NB4 (cell line): ENCODE results near the gene PRODH2.

Experiments used
- MYC ChIP-seq: IDR thresholded peaks from 2 replicates; pipeline ENCODE4 v1.6.1; 2011; ENCODE audit warnings: low read depth, low read length
- POLR2A ChIP-seq: IDR thresholded peaks from 2 replicates; pipeline ENCODE4 v1.6.1; 2011; ENCODE audit warnings: mild to moderate bottlenecking; ENCODE audit not compliant: insufficient read length; ENCODE audit errors: extremely low read depth
- TF ChIP-seq, protein P1 (sequence below): IDR thresholded peaks from one replicate; pipeline ENCODE4 v1.5.1; 2012; ENCODE audit warnings: low read depth, low read length
- TF ChIP-seq, protein P2 (sequence below): IDR thresholded peaks from 2 replicates; pipeline ENCODE4 v1.6.1; 2011; ENCODE audit warnings: low read depth, low read length

DNA sequence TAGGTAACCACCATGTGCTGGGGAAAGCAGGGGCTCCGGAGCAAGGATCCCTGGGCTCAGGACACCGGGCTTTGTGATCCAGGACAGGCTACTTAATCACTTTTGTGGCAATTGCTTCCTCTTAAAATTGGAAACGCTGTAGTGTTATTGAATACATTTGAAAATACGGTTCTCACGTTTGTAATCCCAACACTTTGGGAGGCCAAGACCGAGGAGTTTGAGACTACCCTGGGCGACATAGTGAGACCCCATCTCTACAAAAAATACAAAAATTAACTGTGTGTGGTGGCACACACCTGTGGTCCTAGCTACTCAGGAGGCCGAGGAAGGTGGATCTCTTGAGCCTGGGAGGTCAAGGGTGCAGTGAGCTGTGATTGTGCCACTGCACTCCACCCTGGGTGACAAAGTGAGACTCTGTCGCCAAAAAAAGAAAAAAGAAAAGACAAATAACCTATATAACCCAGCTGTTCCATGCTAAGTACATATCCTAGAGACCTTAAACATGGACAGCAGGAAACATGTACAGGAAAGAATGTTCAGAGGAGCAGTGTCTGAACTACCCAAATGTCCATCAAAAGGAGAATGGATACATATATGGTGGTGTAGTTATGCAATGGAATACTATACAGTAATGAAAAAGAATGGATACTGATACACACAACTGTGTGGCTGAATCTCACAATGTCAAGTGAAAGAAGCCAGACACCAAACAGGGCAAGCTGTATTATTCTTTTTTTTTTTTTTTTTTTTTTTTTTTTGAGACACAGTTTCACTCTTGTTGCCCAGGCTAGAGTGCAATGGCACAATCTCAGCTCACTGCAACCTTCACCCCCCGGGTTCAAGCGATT, 622 bp upstream of the PRODH2 start:
- TF ChIP-seq, protein P1, sequence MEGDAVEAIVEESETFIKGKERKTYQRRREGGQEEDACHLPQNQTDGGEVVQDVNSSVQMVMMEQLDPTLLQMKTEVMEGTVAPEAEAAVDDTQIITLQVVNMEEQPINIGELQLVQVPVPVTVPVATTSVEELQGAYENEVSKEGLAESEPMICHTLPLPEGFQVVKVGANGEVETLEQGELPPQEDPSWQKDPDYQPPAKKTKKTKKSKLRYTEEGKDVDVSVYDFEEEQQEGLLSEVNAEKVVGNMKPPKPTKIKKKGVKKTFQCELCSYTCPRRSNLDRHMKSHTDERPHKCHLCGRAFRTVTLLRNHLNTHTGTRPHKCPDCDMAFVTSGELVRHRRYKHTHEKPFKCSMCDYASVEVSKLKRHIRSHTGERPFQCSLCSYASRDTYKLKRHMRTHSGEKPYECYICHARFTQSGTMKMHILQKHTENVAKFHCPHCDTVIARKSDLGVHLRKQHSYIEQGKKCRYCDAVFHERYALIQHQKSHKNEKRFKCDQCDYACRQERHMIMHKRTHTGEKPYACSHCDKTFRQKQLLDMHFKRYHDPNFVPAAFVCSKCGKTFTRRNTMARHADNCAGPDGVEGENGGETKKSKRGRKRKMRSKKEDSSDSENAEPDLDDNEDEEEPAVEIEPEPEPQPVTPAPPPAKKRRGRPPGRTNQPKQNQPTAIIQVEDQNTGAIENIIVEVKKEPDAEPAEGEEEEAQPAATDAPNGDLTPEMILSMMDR = no peak
- TF ChIP-seq POLR2A = no peak
- TF ChIP-seq, protein P2, sequence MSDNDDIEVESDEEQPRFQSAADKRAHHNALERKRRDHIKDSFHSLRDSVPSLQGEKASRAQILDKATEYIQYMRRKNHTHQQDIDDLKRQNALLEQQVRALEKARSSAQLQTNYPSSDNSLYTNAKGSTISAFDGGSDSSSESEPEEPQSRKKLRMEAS = no peak
- no peak for TF ChIP-seq MYC
